ENCODE measurements around the gene TMEM116.
"Not testable (repeated sequence)": the region's sequence is repeated elsewhere in the genome, so short reads cannot be mapped to it uniquely, and the experiment has no call there.

DNA sequence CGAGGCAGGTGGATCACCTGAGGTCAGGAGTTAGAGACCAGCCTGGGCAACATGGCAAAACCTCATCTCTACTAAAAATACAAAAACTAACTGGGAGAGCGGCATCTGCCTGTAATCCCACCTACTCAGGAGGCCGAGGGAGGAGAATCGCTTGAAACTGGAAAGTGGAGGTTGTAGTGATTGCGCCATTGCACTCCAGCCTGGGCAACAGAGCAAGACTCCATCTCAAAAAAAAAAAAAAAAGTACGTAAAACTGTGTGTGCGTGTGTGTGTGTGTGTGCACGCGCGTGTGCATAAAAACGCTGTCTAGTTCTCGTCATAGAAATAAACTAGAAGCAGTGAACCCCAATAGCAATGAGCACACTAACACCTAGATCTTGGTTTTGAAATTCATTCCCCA is 23.6 kb upstream of the TMEM116 start:
- TF ChIP-seq, protein P1, sequence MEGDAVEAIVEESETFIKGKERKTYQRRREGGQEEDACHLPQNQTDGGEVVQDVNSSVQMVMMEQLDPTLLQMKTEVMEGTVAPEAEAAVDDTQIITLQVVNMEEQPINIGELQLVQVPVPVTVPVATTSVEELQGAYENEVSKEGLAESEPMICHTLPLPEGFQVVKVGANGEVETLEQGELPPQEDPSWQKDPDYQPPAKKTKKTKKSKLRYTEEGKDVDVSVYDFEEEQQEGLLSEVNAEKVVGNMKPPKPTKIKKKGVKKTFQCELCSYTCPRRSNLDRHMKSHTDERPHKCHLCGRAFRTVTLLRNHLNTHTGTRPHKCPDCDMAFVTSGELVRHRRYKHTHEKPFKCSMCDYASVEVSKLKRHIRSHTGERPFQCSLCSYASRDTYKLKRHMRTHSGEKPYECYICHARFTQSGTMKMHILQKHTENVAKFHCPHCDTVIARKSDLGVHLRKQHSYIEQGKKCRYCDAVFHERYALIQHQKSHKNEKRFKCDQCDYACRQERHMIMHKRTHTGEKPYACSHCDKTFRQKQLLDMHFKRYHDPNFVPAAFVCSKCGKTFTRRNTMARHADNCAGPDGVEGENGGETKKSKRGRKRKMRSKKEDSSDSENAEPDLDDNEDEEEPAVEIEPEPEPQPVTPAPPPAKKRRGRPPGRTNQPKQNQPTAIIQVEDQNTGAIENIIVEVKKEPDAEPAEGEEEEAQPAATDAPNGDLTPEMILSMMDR (IDR thresholded peaks at IDR 0.05; ENCODE audit: extremely low read depth in 1 of 2, insufficient read depth in 1 of 2, low read depth in 1 of 2, low read length in 2 of 2) = not testable (repeated sequence)
- not testable (repeated sequence) for TF ChIP-seq POLR2AphosphoS5 (IDR thresholded peaks at IDR 0.05; ENCODE audit: insufficient read depth, low read depth, low read length); EZH2 (IDR thresholded peaks at IDR 0.05; ENCODE audit: borderline replicate concordance, low read depth, low read length, severe bottlenecking); POLR2A (IDR thresholded peaks at IDR 0.05; ENCODE audit: low read depth, low read length); JUN (IDR thresholded peaks at IDR 0.05; ENCODE audit: borderline replicate concordance, insufficient read depth, insufficient read length, low read depth); FOS (IDR thresholded peaks at IDR 0.05; ENCODE audit: borderline replicate concordance, insufficient read depth, low read length)
- TF ChIP-seq, protein P2, sequence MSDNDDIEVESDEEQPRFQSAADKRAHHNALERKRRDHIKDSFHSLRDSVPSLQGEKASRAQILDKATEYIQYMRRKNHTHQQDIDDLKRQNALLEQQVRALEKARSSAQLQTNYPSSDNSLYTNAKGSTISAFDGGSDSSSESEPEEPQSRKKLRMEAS (IDR thresholded peaks at IDR 0.05; ENCODE audit: insufficient read depth, insufficient read length) = not testable (repeated sequence)

Measured in endothelial cell of umbilical vein (primary cell).